Fibroblast of mammary gland (primary cell): ENCODE data around the gene HHIPL1.

Experiments used
- DNase-seq: peaks from one replicate; pipeline ENCODE4 v3.0.0-alpha.2; 2010; ENCODE audit warnings: low read depth
- H3K4me3 ChIP-seq: 2 replicates; pipeline ENCODE4 v1.5.1; 2011; ENCODE audit warnings: low read depth, mild to moderate bottlenecking, low read length, moderate library complexity; ENCODE audit not compliant: control insufficient read depth
- TF ChIP-seq, protein P1 (sequence below): conservative IDR thresholded peaks from 2 replicates; pipeline ENCODE4 v1.5.1; 2011; ENCODE audit warnings: low read depth, low read length, inconsistent platforms; ENCODE audit not compliant: control insufficient read depth, insufficient read depth

Gene HHIPL1

DNA sequence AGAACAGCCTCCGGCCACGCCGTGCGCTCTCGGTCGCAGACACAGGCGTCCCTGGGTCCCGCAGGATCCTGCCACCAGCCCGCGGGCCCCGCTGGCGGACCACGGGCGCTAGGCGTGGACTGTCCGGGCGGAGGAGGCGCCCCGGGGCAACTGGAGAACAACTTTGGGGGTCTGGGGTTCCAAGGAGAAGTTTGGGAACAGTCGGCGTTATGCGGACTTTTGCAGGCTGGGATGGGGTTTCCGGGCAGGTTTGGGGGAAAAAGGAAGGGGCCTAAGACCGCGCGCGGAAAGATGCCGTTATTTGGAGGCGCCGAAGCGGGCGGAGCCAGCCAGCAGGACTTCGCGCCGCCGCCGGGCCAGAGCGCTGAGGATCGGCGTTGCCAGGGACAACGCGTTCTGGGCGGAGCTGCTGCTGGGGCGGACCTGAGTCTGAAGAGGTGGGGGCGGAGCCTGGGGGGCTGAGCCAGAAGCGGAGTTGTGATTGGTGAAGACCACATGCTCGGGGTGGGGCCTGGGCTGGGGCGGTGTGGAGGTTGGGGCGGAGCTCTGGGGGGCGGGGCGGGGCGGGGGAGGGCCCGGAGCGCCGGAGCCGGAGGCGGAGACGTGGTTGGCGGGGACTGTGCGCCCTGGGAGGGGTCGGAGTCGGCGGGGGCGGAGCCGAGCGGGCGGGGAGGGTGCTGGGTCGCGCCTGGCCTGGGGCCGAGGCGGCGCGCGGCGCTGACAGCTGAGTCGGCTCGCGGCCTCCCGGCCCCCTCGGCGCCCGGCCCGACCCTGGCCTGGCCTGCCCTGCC lies 38.9 kb downstream of the HHIPL1 start, which contains the start of gene CYP46A1:
CYP46A1 (plus strand) TSS at position 680 of the 791 bp plus-strand sequence. CDS start 120 bp downstream, outside the sequence.
- peak within 1 kb of the TSS; percentile 81 for H3K4me3 ChIP-seq
- TF ChIP-seq, protein P1, sequence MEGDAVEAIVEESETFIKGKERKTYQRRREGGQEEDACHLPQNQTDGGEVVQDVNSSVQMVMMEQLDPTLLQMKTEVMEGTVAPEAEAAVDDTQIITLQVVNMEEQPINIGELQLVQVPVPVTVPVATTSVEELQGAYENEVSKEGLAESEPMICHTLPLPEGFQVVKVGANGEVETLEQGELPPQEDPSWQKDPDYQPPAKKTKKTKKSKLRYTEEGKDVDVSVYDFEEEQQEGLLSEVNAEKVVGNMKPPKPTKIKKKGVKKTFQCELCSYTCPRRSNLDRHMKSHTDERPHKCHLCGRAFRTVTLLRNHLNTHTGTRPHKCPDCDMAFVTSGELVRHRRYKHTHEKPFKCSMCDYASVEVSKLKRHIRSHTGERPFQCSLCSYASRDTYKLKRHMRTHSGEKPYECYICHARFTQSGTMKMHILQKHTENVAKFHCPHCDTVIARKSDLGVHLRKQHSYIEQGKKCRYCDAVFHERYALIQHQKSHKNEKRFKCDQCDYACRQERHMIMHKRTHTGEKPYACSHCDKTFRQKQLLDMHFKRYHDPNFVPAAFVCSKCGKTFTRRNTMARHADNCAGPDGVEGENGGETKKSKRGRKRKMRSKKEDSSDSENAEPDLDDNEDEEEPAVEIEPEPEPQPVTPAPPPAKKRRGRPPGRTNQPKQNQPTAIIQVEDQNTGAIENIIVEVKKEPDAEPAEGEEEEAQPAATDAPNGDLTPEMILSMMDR, result no peak
- peak; percentile 98 for DNase-seq

DNA sequence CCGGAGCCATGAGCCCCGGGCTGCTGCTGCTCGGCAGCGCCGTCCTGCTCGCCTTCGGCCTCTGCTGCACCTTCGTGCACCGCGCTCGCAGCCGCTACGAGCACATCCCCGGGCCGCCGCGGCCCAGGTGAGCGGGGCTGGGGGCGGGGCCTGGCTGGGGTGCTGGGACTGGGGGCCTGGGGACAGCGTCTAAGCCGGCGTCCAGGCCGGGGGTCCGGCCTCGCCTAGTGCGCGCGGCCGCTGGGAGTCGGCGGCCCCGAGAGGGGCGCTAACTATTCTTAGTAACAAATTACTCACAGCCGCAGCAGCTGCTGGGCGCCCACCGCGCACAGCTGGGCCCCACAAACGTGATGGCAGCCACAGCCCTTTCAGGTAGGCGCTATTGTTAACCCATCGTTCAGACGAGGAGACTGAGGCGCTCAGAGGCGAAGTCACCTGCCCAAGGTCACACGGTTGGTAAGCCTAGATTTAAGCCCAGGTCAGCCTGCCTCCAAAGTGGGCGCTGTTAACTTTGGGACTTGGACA lies 39.5 kb downstream of the HHIPL1 start:
- peak overlapping the region; percentile 37 for H3K4me3 ChIP-seq
- DNase-seq, result no peak
- TF ChIP-seq, protein P1, result no peak

DNA sequence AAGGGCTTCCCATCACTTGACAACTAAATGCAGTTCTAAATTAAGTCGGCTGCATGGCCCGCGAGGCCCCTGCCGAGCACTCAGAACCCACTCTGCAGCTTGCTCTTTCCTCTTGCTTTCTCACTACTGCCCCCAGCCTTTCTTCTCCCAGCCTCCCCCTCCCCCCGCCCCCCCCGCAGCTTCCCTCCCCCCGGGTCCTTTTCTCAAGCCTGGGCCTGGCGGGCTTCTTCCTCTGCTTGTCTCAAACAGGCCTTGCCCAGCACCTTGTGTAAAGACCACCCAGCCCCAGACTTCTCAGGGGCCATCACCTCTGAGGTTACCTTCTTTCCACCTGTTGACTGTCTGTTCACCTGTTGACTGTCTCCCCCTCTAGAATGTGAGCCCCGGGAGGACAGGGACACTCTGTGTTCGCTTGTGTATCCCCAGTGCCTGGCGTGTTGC lies 40.2 kb downstream of the HHIPL1 start:
- no peak for DNase-seq
- TF ChIP-seq, protein P1, result no peak
- H3K4me3 ChIP-seq, result no peak overlapping the region

DNA sequence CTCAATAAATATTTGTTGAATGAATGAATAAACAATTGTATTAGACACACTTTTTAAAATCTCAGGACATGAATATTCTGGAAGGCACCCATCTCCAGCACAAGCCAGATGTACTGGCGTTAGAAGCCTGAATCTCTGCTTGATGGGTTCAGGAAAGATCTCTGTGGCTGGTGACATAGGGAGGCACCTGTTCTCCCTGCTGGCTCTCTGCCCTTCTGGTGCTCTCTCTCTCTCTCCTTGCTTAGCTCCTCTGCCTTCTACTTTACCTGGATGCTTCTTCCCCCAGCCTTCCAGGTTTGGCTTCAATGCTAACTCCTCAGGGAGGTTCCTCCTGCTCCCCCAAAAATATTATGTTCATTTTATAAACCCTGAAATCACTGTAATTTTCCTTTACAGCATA lies 40.7 kb downstream of the HHIPL1 start:
- TF ChIP-seq, protein P1, result no peak

DNA sequence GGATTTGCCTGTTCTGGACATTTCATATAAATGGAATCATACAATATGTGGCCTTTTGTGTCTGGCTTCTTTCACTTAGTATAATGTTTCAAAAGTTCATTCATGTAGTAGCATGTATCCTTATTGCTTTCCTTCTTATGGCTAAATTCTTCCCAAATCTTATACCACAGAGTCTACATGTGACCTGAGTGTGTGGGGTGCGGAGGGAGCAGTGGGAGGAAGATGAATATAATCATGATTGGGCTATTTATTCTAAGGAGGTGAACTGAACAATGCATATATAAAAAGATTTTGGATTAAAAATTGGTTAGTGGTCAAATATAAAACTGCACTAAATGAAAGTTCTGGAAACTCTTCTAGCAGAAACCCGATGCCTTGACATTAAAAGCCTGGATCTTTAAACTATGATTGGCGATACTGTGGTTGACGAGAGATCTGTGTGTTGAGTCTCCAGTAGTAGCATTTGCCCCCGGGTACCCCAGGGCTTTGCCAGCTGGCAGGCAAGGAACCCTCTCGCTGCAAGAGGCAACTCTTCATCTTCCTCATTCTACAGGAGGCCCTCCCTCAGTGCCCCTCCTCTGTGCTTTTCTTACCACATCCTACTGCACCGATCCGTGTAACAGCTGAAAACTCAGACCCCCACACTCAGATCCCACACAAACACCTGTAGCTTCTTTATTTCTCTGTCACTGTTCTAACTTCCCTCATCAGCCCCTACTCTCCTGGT lies 41.8 kb downstream of the HHIPL1 start:
- TF ChIP-seq, protein P1, result no peak
- H3K4me3 ChIP-seq, result no peak overlapping the region
- DNase-seq, result no peak

More for the DNA sequence above, 40.7 kb downstream of the HHIPL1 start:
- DNase-seq, result no peak
- H3K4me3 ChIP-seq, result no peak overlapping the region

DNA sequence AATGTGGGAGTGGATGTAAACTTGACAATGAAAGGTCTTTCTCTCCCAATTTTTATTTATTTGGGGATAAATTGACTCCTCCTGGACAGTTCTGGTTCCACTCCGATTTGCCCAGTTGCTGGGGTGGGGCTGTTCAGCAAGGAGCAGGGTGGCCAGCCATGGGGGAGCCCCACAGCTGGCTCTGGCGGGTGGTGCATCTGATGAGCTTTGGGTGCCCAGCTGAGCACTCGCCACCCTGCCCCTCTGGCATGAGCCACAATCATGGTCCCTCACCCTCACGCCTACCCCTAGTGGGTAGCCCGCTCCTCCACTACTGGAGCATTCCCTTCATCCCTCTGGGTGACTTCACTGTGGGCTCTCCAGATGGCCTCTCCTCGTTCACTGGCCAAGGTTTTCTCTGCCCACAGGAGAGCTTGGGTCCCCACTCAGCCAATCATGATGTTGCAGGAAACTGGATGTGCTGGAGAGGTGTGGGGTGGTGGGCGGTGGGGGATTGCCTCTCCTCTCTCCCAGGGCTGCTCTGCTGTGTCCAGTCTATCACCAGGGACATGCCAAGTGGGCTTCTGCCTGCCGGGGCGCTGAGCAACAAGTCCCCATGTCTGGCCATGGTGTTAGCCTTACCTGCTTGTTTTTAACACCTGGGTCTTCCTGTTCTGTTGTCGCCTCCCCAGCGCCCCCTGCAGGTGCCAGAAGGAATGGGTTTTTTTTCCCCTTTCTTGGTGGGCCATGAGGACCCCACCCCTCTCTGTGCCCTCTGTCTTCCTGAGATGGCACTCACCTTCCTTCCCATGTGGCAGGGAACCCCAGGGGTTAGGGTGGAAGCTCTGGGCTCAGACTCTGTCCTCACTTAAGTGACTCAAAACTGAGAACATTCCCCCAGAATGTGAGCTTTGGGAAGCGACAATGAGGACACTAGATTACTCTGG lies 42.6 kb downstream of the HHIPL1 start:
- DNase-seq, result no peak
- TF ChIP-seq, protein P1, result peak; percentile 52
- no peak overlapping the region for H3K4me3 ChIP-seq
